ENCODE results near the gene PLCZ1. TPM values are rescaled to one million over a fixed set of nuclear protein-coding genes. Genes with fewer than 3 reads are reported as not detected.

PLCZ1 gene
- total and polyA plus RNA-seq, 2 donors (not counting 3 experiments of a cell fraction or from before 2014, with no cell fraction given), result not detected

Other genes with a start within 250 kb of the PLCZ1 start
- gene CAPZA3, start 107 bp upstream of the PLCZ1 start, total RNA-seq, result not detected in 2 replicates
- not detected in 2 replicates for gene CAPZA3, start 107 bp upstream of the PLCZ1 start, polyA plus RNA-seq